OCI-LY7 (cell line): ENCODE measurements around the gene ADH1B. TPM values are rescaled to one million over a fixed set of nuclear protein-coding genes. Genes with fewer than 3 reads are reported as not detected.

ENCODE experiments used
- BruUV-seq: library from RNA; stranded (reverse); fragments of 400-500 nt; replicated peaks from 2 replicates; lab custom pipeline; 2021; lab: Mats Ljungman, UMichigan
- CTCF ChIA-PET: fragments of 300-600 bp; sonication (Branson Sonifier 250); formaldehyde crosslinking; loops from one replicate; lab custom pipeline; 2022; ENCODE audit warnings: antibody characterized with exemption; ENCODE audit not compliant: unreplicated experiment; lab: Charles Lee
- POLR2A ChIA-PET: fragments of 300-600 bp; sonication (Branson Sonifier 250); formaldehyde crosslinking; loops from one replicate; lab custom pipeline; 2022; ENCODE audit warnings: antibody characterized with exemption; lab: Charles Lee
- DNase-seq: peaks from one replicate; pipeline ENCODE4 v3.0.0-alpha.2; 2015; ENCODE audit warnings: low spot score
- H2AFZ ChIP-seq: fragments of 200-600 bp; sonication (generic), shearing (Covaris generic); 2 replicates; pipeline ENCODE4 v1.6.1; 2014; ENCODE audit warnings: mild to moderate bottlenecking, antibody characterized with exemption, low read length, moderate library complexity
- H3K27ac ChIP-seq: fragments of 200-600 bp; sonication (generic); 2 replicates; pipeline ENCODE4 v1.5.1; 2014; ENCODE audit warnings: mixed run types, low read depth, mild to moderate bottlenecking, moderate library complexity, low read length, inconsistent platforms; ENCODE audit not compliant: poor library complexity, severe bottlenecking
- H3K36me3 ChIP-seq: fragments of 200-600 bp; sonication (generic); 2 replicates; pipeline ENCODE4 v1.6.1; 2014; ENCODE audit warnings: mild to moderate bottlenecking, antibody characterized with exemption, low read length, moderate library complexity, mixed read lengths; ENCODE audit not compliant: insufficient read depth
- H3K4me1 ChIP-seq: fragments of 200-600 bp; sonication (generic); 2 replicates; pipeline ENCODE4 v1.5.1; 2014; ENCODE audit warnings: mild to moderate bottlenecking, low read length; ENCODE audit not compliant: insufficient read depth, poor library complexity, severe bottlenecking
- H3K4me2 ChIP-seq: fragments of 200-600 bp; sonication (generic); 2 replicates; pipeline ENCODE4 v1.6.1; 2014; ENCODE audit warnings: mild to moderate bottlenecking, low read length
- H3K4me3 ChIP-seq: fragments of 200-600 bp; sonication (generic); 2 replicates; pipeline ENCODE4 v1.5.1; 2014; ENCODE audit warnings: mild to moderate bottlenecking, low read depth, low read length; ENCODE audit not compliant: poor library complexity, severe bottlenecking
- H3K79me2 ChIP-seq: fragments of 200-600 bp; sonication (generic); 2 replicates; pipeline ENCODE4 v1.6.1; 2016; ENCODE audit warnings: low read depth, mild to moderate bottlenecking, low read length, moderate library complexity, mixed read lengths; ENCODE audit not compliant: insufficient read depth
- H3K9me2 ChIP-seq: fragments of 200-600 bp; sonication (generic); 2 replicates; pipeline ENCODE4 v1.6.1; 2016; ENCODE audit warnings: mild to moderate bottlenecking, low read length, mixed read lengths; ENCODE audit not compliant: insufficient read depth
- H3K9me3 ChIP-seq: fragments of 200-600 bp; sonication (generic); 2 replicates; pipeline ENCODE4 v1.6.1; 2014; ENCODE audit warnings: mild to moderate bottlenecking, mixed run types, low read length, mixed read lengths
- H4K20me1 ChIP-seq: fragments of 200-600 bp; sonication (generic); 2 replicates; pipeline ENCODE4 v1.6.1; 2014; ENCODE audit warnings: mild to moderate bottlenecking, antibody characterized with exemption, low read length, moderate library complexity, mixed read lengths; ENCODE audit not compliant: insufficient read depth
- CTCF ChIP-seq: fragments of 200-600 bp; sonication (generic); conservative IDR thresholded peaks from 2 replicates; pipeline ENCODE4 v1.5.1; 2014; ENCODE audit warnings: mild to moderate bottlenecking, antibody characterized with exemption, low read length, moderate library complexity, mixed read lengths
- EZH2phosphoT487 ChIP-seq: fragments of 200-600 bp; sonication (generic); IDR thresholded peaks from 2 replicates; pipeline ENCODE4 v1.6.1; 2018; ENCODE audit warnings: low read depth, borderline replicate concordance, mild to moderate bottlenecking, mixed run types, antibody characterized with exemption, low read length, moderate library complexity, mixed read lengths
- intact Hi-C: fragments of 100-400 bp; cut with micrococcal nuclease; formaldehyde crosslinking; loops from one replicate; pipeline ENCODE4 v1.10.0; 2022; ENCODE audit not compliant: unreplicated experiment
- total RNA-seq, 2 experiments: library from RNA; depleted of rRNA in 1 of 2; stranded (reverse); fragments of >200 nt in 1 of 2; shearing (Covaris generic) in 1 of 2; gene quantifications; 2 replicates each; pipeline ENCODE4 v1.2.3, GENCODE V29; 2014 to 2022

The ADH1B gene
- total RNA-seq, 2 experiments from 2014 or later, result not detected

GRCh38 chr4:99310389-99310788, 10.8 kb downstream of the ADH1B start:
- no peaks in the 10 kb centered on the region for H3K36me3 ChIP-seq
- H3K4me3 ChIP-seq, result no peak overlapping the region
- CTCF ChIA-PET, result no interaction called here
- H3K9me2 ChIP-seq, result no peaks in the 10 kb centered on the region
- no peak overlapping the region for H2AFZ ChIP-seq
- TF ChIP-seq CTCF (no peak), EZH2phosphoT487 (no peak)
- no peaks in the 10 kb centered on the region for H3K9me3 ChIP-seq
- H3K4me2 ChIP-seq, result no peak overlapping the region
- H3K27ac ChIP-seq, result no peak overlapping the region
- no peak for DNase-seq
- POLR2A ChIA-PET, result no interaction called here
- no peaks in the 10 kb centered on the region for H4K20me1 ChIP-seq
- intact Hi-C loops, result no loop called here
- no TSS peak for BruUV-seq
- H3K4me1 ChIP-seq, result no peaks in the 10 kb centered on the region
- H3K79me2 ChIP-seq, result no peaks in the 10 kb centered on the region

GRCh38 chr4:99305638-99306400, 15.4 kb downstream of the ADH1B start:
- intact Hi-C loops, result no loop called here

More at GRCh38 chr4:99305638-99306400, 15.4 kb downstream of the ADH1B start:
- no peaks in the 10 kb centered on the region for H3K36me3 ChIP-seq
- no peaks in the 10 kb centered on the region for H3K9me2 ChIP-seq
- no peaks in the 10 kb centered on the region for H3K79me2 ChIP-seq
- ChIA-PET CTCF (no interaction called here), POLR2A (interaction anchor here (0.6 to 0.7 kb wide), 2 partner anchors 12 to 296 kb away, joined by 3 read pairs; no protein-coding TSS in a partner anchor)
- TF ChIP-seq EZH2phosphoT487 (no peak), CTCF (no peak)
- H3K27ac ChIP-seq, result no peak overlapping the region
- H3K4me1 ChIP-seq, result no peaks in the 10 kb centered on the region
- no peak overlapping the region for H3K4me3 ChIP-seq
- H3K4me2 ChIP-seq, result no peak overlapping the region
- BruUV-seq, result no TSS peak
- DNase-seq, result no peak
- H4K20me1 ChIP-seq, result no peaks in the 10 kb centered on the region
- no peaks in the 10 kb centered on the region for H3K9me3 ChIP-seq
- H2AFZ ChIP-seq, result no peak overlapping the region
